Esophagus muscularis mucosa (tissue), 4 donors: Measurements from ENCODE around the gene MAEA.

Experiments
- EP300 ChIP-seq: sonication (generic); formaldehyde crosslinking; IDR thresholded peaks from one replicate; pipeline ENCODE4 v1.6.1; 2017; ENCODE audit warnings: antibody characterized with exemption
- POLR2A ChIP-seq: fragments of 450-650 bp; IDR thresholded peaks from one replicate; pipeline ENCODE4 v1.6.1; 2017; ENCODE audit warnings: antibody characterized with exemption, moderate library complexity, mild to moderate bottlenecking, low read depth
- POLR2AphosphoS5 ChIP-seq, 2 donors: sonication (generic); formaldehyde crosslinking; IDR thresholded peaks; one replicate each; pipeline ENCODE4 v1.6.1; 2017; ENCODE audit warnings: antibody characterized with exemption in 2 of 2
- TF ChIP-seq, protein P1 (sequence below), 3 experiments: fragments of 200-600 bp in 2 of 3; fragments of 450-650 bp in 1 of 3; sonication (generic) in 2 of 3; IDR thresholded peaks; one replicate each; pipeline ENCODE4 v1.5.1; 2017 to 2019; ENCODE audit warnings: antibody characterized with exemption in 3 of 3, mild to moderate bottlenecking in 2 of 3, moderate library complexity in 1 of 3

DNA sequence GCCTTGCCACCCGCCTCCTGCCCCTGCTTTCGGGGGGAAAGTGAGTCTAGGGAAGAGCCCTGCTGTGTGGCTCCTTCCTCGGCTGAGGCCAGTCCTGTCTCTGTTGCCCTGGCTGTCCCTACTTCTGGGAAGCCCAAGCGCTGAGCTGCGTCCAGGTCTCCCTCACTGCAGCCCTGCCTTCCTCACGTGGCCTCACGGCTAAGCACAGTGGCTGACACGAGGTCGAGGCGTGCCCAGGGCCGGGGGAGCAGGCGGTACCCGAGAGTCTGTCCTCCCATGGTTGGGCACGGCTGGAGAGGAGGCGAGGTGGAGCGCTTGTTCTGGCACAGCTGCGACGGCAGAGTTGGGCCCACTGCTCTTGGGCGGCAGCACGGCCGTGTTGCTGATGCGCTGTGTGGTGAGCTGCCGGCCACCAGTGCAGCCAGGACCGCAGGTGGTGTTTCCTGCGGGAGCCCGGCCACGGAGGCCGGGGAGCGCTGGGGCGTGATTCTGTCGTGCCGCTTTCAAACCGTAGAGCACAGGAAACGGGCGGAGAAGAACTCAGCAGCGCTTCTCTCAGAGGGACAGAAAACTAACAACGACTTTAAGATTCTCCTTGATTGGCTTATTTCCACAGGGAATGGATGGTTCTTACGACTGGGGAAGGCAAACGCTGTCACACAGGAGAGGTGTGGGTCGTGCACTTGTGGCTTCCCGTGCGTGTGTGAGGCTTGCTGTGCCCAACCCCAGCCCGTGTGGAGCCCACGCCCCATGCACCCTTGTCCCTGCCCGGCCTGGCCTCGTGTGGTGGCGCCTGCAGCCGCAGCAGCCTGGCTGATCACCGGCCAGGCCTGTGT is 21.3 kb downstream of the MAEA start:
- TF ChIP-seq, protein P1, sequence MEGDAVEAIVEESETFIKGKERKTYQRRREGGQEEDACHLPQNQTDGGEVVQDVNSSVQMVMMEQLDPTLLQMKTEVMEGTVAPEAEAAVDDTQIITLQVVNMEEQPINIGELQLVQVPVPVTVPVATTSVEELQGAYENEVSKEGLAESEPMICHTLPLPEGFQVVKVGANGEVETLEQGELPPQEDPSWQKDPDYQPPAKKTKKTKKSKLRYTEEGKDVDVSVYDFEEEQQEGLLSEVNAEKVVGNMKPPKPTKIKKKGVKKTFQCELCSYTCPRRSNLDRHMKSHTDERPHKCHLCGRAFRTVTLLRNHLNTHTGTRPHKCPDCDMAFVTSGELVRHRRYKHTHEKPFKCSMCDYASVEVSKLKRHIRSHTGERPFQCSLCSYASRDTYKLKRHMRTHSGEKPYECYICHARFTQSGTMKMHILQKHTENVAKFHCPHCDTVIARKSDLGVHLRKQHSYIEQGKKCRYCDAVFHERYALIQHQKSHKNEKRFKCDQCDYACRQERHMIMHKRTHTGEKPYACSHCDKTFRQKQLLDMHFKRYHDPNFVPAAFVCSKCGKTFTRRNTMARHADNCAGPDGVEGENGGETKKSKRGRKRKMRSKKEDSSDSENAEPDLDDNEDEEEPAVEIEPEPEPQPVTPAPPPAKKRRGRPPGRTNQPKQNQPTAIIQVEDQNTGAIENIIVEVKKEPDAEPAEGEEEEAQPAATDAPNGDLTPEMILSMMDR (IDR thresholded peaks at IDR 0.05), result no peak
- TF ChIP-seq POLR2AphosphoS5 (IDR thresholded peaks at IDR 0.05) (no peak), EP300 (no peak), POLR2A (no peak)
